Thoracic aorta (tissue), 2 donors: ENCODE data around the gene PRDM16. TPM values are rescaled to one million over a fixed set of nuclear protein-coding genes. Genes with fewer than 3 reads are reported as not detected.

Experiments
- ATAC-seq: fragments of 150-250 bp; one replicate; pipeline ENCODE4 v1.8.0; 2017; ENCODE audit warnings: low read depth; ENCODE audit not compliant: insufficient number of reproducible peaks, low FRiP score
- DNase-seq: peaks from one replicate; pipeline ENCODE4 v3.0.0-alpha.2; 2020; ENCODE audit warnings: low spot score
- H3K27ac ChIP-seq, 2 donors: fragments of 200-600 bp; sonication (generic); 1 replicate in 1 of 2; 2 replicates in 1 of 2; pipeline ENCODE4 v1.5.1; 2016; ENCODE audit warnings: mild to moderate bottlenecking in 2 of 2, moderate library complexity in 2 of 2
- H3K27me3 ChIP-seq: fragments of 200-600 bp; sonication (generic); replicated peaks from 2 replicates; pipeline ENCODE4 v1.6.0; 2016; ENCODE audit warnings: mild to moderate bottlenecking; ENCODE audit not compliant: insufficient read depth
- H3K36me3 ChIP-seq: fragments of 200-600 bp; sonication (generic); one replicate; pipeline ENCODE4 v1.5.1; 2016
- H3K4me1 ChIP-seq, 2 donors: fragments of 200-600 bp; sonication (generic); 1 replicate in 1 of 2; 2 replicates in 1 of 2; pipeline versions ENCODE4 v1.5.1 to v1.6.0; 2016; ENCODE audit warnings: low read depth in 2 of 2, mild to moderate bottlenecking in 1 of 2; ENCODE audit not compliant: control insufficient read depth in 1 of 2
- H3K4me3 ChIP-seq: fragments of 200-600 bp; sonication (generic); 2 replicates; pipeline ENCODE4 v1.5.1; 2016; ENCODE audit warnings: mild to moderate bottlenecking
- H3K9me3 ChIP-seq: fragments of 200-600 bp; sonication (generic); 2 replicates; pipeline ENCODE4 v1.5.1; 2016
- total RNA-seq, 2 donors: library from RNA; depleted of rRNA; stranded (reverse); fragments of >200 nt; gene quantifications; one replicate each; pipeline versions ENCODE4 v1.1.0 to v1.2.3, GENCODE V29; 2016
- TF ChIP-seq, protein P1 (sequence below): fragments of 200-600 bp; sonication (generic); IDR thresholded peaks from one replicate; pipeline ENCODE4 v1.5.1; 2019; ENCODE audit warnings: antibody characterized with exemption

Gene PRDM16
- total RNA-seq, 2 donors from 2014 or later = 68.9 to 85.4 TPM

- H3K27ac ChIP-seq = peak overlapping the region; percentile 69 to 71
- H3K4me1 ChIP-seq = peaks cover 17 to 83% of the 10 kb centered on the region in 2 donors
- ATAC-seq (no peak), DNase-seq (no peak)
- no peak overlapping the region for H3K4me3 ChIP-seq
- TF ChIP-seq, protein P1, sequence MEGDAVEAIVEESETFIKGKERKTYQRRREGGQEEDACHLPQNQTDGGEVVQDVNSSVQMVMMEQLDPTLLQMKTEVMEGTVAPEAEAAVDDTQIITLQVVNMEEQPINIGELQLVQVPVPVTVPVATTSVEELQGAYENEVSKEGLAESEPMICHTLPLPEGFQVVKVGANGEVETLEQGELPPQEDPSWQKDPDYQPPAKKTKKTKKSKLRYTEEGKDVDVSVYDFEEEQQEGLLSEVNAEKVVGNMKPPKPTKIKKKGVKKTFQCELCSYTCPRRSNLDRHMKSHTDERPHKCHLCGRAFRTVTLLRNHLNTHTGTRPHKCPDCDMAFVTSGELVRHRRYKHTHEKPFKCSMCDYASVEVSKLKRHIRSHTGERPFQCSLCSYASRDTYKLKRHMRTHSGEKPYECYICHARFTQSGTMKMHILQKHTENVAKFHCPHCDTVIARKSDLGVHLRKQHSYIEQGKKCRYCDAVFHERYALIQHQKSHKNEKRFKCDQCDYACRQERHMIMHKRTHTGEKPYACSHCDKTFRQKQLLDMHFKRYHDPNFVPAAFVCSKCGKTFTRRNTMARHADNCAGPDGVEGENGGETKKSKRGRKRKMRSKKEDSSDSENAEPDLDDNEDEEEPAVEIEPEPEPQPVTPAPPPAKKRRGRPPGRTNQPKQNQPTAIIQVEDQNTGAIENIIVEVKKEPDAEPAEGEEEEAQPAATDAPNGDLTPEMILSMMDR = no peak
- H3K27me3 ChIP-seq = no peaks in the 10 kb centered on the region
- H3K36me3 ChIP-seq = no peaks in the 10 kb centered on the region
- H3K9me3 ChIP-seq = no peaks in the 10 kb centered on the region
These were observed 83.1 kb downstream of the PRDM16 start for GRCh38 chr1:3152143-3152542.

GRCh38 chr1:3153197-3153596 lies 84.2 kb downstream of the PRDM16 start:
- H3K4me3 ChIP-seq = no peak overlapping the region
- no peaks in the 10 kb centered on the region for H3K27me3 ChIP-seq
- TF ChIP-seq, protein P1 = no peak
- no peaks in the 10 kb centered on the region for H3K9me3 ChIP-seq
- no peaks in the 10 kb centered on the region for H3K36me3 ChIP-seq
- no peak for ATAC-seq
- H3K27ac ChIP-seq = peak overlapping the region; percentile 21 to 71
- peaks cover 17 to 73% of the 10 kb centered on the region in 2 donors for H3K4me1 ChIP-seq
- DNase-seq = no peak

- Histone ChIP-seq H3K27me3 (no peaks in the 10 kb centered on the region), H3K4me3 (peak overlapping the region; percentile 42)
These were observed 85.1 kb downstream of the PRDM16 start for GRCh38 chr1:3153902-3154795.

GRCh38 chr1:3155056-3155925 lies 86.3 kb downstream of the PRDM16 start:
- TF ChIP-seq, protein P1 = no peak
- peak overlapping the region; percentile 66 to 74 for H3K27ac ChIP-seq

More at GRCh38 chr1:3153902-3154795, 85.1 kb downstream of the PRDM16 start:
- Histone ChIP-seq H3K4me1 (peaks cover 17 to 64% of the 10 kb centered on the region in 2 donors), H3K9me3 (no peaks in the 10 kb centered on the region), H3K27ac (peak overlapping the region; percentile 66 to 74), H3K36me3 (no peaks in the 10 kb centered on the region)
- ATAC-seq = no peak
- TF ChIP-seq, protein P1 = no peak
- no peak for DNase-seq

GRCh38 chr1:3155926-3156220 lies 86.9 kb downstream of the PRDM16 start:
- no peak for ATAC-seq
- H3K27ac ChIP-seq = peak overlapping the region; percentile 66 to 74

More at GRCh38 chr1:3155056-3155925, 86.3 kb downstream of the PRDM16 start:
- DNase-seq (no peak), ATAC-seq (peak; percentile 31)
- Histone ChIP-seq H3K27me3 (no peaks in the 10 kb centered on the region), H3K4me3 (peak overlapping the region; percentile 42), H3K4me1 (peaks cover 17 to 54% of the 10 kb centered on the region in 2 donors), H3K9me3 (no peaks in the 10 kb centered on the region), H3K36me3 (no peaks in the 10 kb centered on the region)

More at GRCh38 chr1:3155926-3156220, 86.9 kb downstream of the PRDM16 start:
- no peak for DNase-seq
- peaks cover 17 to 60% of the 10 kb centered on the region in 2 donors for H3K4me1 ChIP-seq
- H3K36me3 ChIP-seq = no peaks in the 10 kb centered on the region
- H3K27me3 ChIP-seq = no peaks in the 10 kb centered on the region
- peak overlapping the region; percentile 42 for H3K4me3 ChIP-seq
- H3K9me3 ChIP-seq = no peaks in the 10 kb centered on the region
- TF ChIP-seq, protein P1 = no peak
